Adrenal gland (tissue), 5 donors: Measurements from ENCODE around the gene EVPLL.

Source experiments
- POLR2A ChIP-seq, 2 donors: fragments of 450-650 bp; IDR thresholded peaks; one replicate each; pipeline ENCODE4 v1.6.1; 2017; ENCODE audit warnings: antibody characterized with exemption in 2 of 2, mild to moderate bottlenecking in 2 of 2, moderate library complexity in 1 of 2
- TF ChIP-seq, protein P1 (sequence below), 6 experiments: fragments of 450-650 bp in 4 of 6; fragments of 200-600 bp in 2 of 6; sonication (generic) in 1 of 6; IDR thresholded peaks; 1 replicate in 5 of 6; 2 replicates in 1 of 6; pipeline versions ENCODE4 v1.5.1 to v1.8.0; 2016 to 2021; ENCODE audit warnings: antibody characterized with exemption in 6 of 6, mild to moderate bottlenecking in 2 of 6, moderate library complexity in 1 of 6
- donor health status: DM: no; HTN: no; CAD: no.

- TF ChIP-seq POLR2A (IDR thresholded peaks at IDR 0.05), result no peak
- TF ChIP-seq, protein P1, sequence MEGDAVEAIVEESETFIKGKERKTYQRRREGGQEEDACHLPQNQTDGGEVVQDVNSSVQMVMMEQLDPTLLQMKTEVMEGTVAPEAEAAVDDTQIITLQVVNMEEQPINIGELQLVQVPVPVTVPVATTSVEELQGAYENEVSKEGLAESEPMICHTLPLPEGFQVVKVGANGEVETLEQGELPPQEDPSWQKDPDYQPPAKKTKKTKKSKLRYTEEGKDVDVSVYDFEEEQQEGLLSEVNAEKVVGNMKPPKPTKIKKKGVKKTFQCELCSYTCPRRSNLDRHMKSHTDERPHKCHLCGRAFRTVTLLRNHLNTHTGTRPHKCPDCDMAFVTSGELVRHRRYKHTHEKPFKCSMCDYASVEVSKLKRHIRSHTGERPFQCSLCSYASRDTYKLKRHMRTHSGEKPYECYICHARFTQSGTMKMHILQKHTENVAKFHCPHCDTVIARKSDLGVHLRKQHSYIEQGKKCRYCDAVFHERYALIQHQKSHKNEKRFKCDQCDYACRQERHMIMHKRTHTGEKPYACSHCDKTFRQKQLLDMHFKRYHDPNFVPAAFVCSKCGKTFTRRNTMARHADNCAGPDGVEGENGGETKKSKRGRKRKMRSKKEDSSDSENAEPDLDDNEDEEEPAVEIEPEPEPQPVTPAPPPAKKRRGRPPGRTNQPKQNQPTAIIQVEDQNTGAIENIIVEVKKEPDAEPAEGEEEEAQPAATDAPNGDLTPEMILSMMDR (IDR thresholded peaks at IDR 0.05), result no peak
Observed at GRCh38 chr17:18344021-18344420, 33.6 kb upstream of the EVPLL start.
